CD1c-positive myeloid dendritic cell (primary cell): ENCODE measurements around the gene PDLIM5.
"Not testable (repeated sequence)": the region's sequence is repeated elsewhere in the genome, so short reads cannot be mapped to it uniquely, and the experiment has no call there.

Experiments
- DNase-seq: peaks from one replicate; pipeline ENCODE4 v3.0.0-alpha.2; 2016; ENCODE audit errors: extremely low spot score

PDLIM5 gene

GRCh38 chr4:94461506-94461905, 9.8 kb downstream of the PDLIM5 start:
- DNase-seq = no peak

- no peak for DNase-seq
Observed at GRCh38 chr4:94462572-94462971, 10.8 kb downstream of the PDLIM5 start.

GRCh38 chr4:94463771-94464170, 12.0 kb downstream of the PDLIM5 start:
- no peak for DNase-seq

- no peak for DNase-seq
Observed at GRCh38 chr4:94466371-94466770, 14.6 kb downstream of the PDLIM5 start.

GRCh38 chr4:94466923-94467322, 15.2 kb downstream of the PDLIM5 start:
- no peak for DNase-seq

- no peak for DNase-seq
Observed at GRCh38 chr4:94468093-94468769, 16.5 kb downstream of the PDLIM5 start.

GRCh38 chr4:94469221-94469784, 17.6 kb downstream of the PDLIM5 start:
- no peak for DNase-seq

GRCh38 chr4:94470132-94470531, 18.4 kb downstream of the PDLIM5 start:
- DNase-seq = no peak

GRCh38 chr4:94470782-94471181, 19.0 kb downstream of the PDLIM5 start:
- DNase-seq = not testable (repeated sequence)

GRCh38 chr4:94472056-94472826, 20.5 kb downstream of the PDLIM5 start:
- no peak for DNase-seq

- DNase-seq = no peak
Observed at GRCh38 chr4:94475050-94475449, 23.3 kb downstream of the PDLIM5 start.

GRCh38 chr4:94475794-94476193, 24.1 kb downstream of the PDLIM5 start:
- DNase-seq = no peak

- DNase-seq = no peak
Observed at GRCh38 chr4:94477227-94477626, 25.5 kb downstream of the PDLIM5 start.

GRCh38 chr4:94478805-94479204, 27.1 kb downstream of the PDLIM5 start:
- DNase-seq = not testable (repeated sequence)

GRCh38 chr4:94479358-94480141, 27.8 kb downstream of the PDLIM5 start:
- no peak for DNase-seq

- DNase-seq = no peak
Observed at GRCh38 chr4:94480362-94480951, 28.7 kb downstream of the PDLIM5 start.

- no peak for DNase-seq
Observed at GRCh38 chr4:94483895-94484294, 32.2 kb downstream of the PDLIM5 start.

GRCh38 chr4:94484818-94485217, 33.1 kb downstream of the PDLIM5 start:
- DNase-seq = no peak

- no peak for DNase-seq
Observed at GRCh38 chr4:94486372-94486801, 34.6 kb downstream of the PDLIM5 start.

- DNase-seq = no peak
Observed at GRCh38 chr4:94488670-94489069, 36.9 kb downstream of the PDLIM5 start.

- no peak for DNase-seq
Observed at GRCh38 chr4:94489098-94489497, 37.4 kb downstream of the PDLIM5 start.

- DNase-seq = no peak
Observed at GRCh38 chr4:94490437-94490836, 38.7 kb downstream of the PDLIM5 start.
